Non-pigmented ciliary epithelial cell (primary cell): ENCODE results near the gene DCAF15.
"Not testable (repeated sequence)": the region's sequence is repeated elsewhere in the genome, so short reads cannot be mapped to it uniquely, and the experiment has no call there.

ENCODE experiments used
- DNase-seq: peaks from one replicate; pipeline ENCODE4 v3.0.0-alpha.2; 2010; ENCODE audit warnings: low read depth

Gene DCAF15

GRCh38 chr19:13959962-13960862 lies 7.9 kb downstream of the DCAF15 start:
- no peak for DNase-seq

GRCh38 chr19:13960863-13961784 lies 8.8 kb downstream of the DCAF15 start:
- no peak for DNase-seq

GRCh38 chr19:13961826-13962698 lies 9.8 kb downstream of the DCAF15 start:
- DNase-seq = no peak

GRCh38 chr19:13962699-13963602 lies 10.6 kb downstream of the DCAF15 start:
- DNase-seq = no peak

- no peak for DNase-seq
These were observed 11.3 kb downstream of the DCAF15 start for GRCh38 chr19:13963603-13964105.

GRCh38 chr19:13964776-13965175 lies 12.5 kb downstream of the DCAF15 start:
- DNase-seq = no peak

GRCh38 chr19:13965377-13965896 lies 13.1 kb downstream of the DCAF15 start:
- no peak for DNase-seq

- no peak for DNase-seq
These were observed 13.8 kb downstream of the DCAF15 start for GRCh38 chr19:13965926-13966683.

GRCh38 chr19:13966684-13967128 lies 14.4 kb downstream of the DCAF15 start:
- no peak for DNase-seq

- not testable (repeated sequence) for DNase-seq
These were observed 14.9 kb downstream of the DCAF15 start for GRCh38 chr19:13967206-13967605.

- no peak for DNase-seq
These were observed 16.1 kb downstream of the DCAF15 start for GRCh38 chr19:13968383-13968935.

GRCh38 chr19:13968999-13969398 lies 16.7 kb downstream of the DCAF15 start:
- DNase-seq = no peak

- DNase-seq = no peak
These were observed 17.6 kb downstream of the DCAF15 start for GRCh38 chr19:13969897-13970296.

- not testable (repeated sequence) for DNase-seq
These were observed 19.6 kb downstream of the DCAF15 start for GRCh38 chr19:13971868-13972267.

GRCh38 chr19:13972368-13973155 lies 20.3 kb downstream of the DCAF15 start:
- DNase-seq = no peak

GRCh38 chr19:13973479-13973878 lies 21.2 kb downstream of the DCAF15 start:
- DNase-seq = not testable (repeated sequence)

- DNase-seq = no peak
These were observed 21.8 kb downstream of the DCAF15 start for GRCh38 chr19:13974073-13974472.

GRCh38 chr19:13975870-13976269 lies 23.6 kb downstream of the DCAF15 start:
- no peak for DNase-seq
